ENCODE results near the gene BCL11A. TPM values are rescaled to one million over a fixed set of nuclear protein-coding genes. Genes with fewer than 3 reads are reported as not detected.

BCL11A gene
- total and polyA plus RNA-seq, 12 donors = 3.2 to 38.5 (median 22.7) TPM

DNA sequence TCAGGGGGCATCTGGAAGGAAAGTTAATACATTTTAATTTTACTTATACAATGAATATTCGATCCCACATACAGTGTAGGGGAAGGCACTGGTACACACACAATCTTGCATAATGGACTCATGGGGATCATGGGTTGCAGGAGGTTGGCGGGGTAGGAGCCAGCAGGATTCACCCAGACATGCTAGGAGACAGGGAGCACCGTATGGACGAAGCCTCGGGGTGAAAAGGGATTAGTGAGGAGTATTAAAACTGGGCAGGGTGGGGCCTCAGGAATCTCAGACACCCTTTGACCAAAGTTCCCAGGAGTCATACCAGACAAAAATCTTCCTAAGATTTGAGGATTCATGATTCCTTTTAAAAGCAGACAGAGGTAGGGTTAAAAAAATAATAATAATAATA is 140.8 kb downstream of the BCL11A start:
- TF ChIP-seq, protein P1, sequence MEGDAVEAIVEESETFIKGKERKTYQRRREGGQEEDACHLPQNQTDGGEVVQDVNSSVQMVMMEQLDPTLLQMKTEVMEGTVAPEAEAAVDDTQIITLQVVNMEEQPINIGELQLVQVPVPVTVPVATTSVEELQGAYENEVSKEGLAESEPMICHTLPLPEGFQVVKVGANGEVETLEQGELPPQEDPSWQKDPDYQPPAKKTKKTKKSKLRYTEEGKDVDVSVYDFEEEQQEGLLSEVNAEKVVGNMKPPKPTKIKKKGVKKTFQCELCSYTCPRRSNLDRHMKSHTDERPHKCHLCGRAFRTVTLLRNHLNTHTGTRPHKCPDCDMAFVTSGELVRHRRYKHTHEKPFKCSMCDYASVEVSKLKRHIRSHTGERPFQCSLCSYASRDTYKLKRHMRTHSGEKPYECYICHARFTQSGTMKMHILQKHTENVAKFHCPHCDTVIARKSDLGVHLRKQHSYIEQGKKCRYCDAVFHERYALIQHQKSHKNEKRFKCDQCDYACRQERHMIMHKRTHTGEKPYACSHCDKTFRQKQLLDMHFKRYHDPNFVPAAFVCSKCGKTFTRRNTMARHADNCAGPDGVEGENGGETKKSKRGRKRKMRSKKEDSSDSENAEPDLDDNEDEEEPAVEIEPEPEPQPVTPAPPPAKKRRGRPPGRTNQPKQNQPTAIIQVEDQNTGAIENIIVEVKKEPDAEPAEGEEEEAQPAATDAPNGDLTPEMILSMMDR (IDR thresholded peaks at IDR 0.05) = no peak
- ATAC-seq (no peak), DNase-seq (no peak)
- Histone ChIP-seq H3K9me3 (no peaks in the 10 kb centered on the region), H3K27ac (no peak overlapping the region), H3K4me1 (peaks cover 0 to 33% (median 3%) of the 10 kb centered on the region in 9 donors), H3K27me3 (peaks cover 0 to 13% (median 0%) of the 10 kb centered on the region in 7 donors), H3K36me3 (no peaks in the 10 kb centered on the region), H3K4me3 (no peak overlapping the region)
- 82 to 87% methylated on average over 5 of the region's 5 CpGs for WGBS, 2 donors
- intact Hi-C loops (cut with DNase I) = no loop called here

DNA sequence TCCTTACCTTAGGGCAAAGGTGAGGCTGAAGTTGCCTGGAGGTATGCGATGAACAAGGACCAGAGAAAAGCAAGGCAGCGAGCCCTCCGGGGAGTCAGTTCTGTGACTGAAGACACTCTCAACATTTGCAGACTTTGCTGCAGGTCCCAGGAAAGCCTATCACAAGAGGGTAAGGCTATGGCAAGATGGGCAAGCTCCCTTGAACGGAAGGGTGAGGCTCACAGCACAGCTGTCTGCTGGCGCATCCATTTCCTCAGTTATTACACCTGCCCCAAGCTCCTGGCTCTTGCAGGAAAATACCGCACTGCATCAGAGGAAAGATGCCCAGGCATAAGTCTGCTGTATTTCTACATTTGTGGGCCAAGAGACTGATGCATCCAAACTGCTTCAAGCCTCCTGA is 141.4 kb downstream of the BCL11A start:
- DNase-seq = no peak
- no peak overlapping the region for H3K4me3 ChIP-seq
- no peak overlapping the region for H3K27ac ChIP-seq
- no peak for ATAC-seq
- H3K4me1 ChIP-seq = peaks cover 0 to 36% (median 7%) of the 10 kb centered on the region in 9 donors
- 86 to 89% methylated on average over 6 of the region's 6 CpGs for WGBS, 2 donors
- intact Hi-C loops (cut with DNase I) = no loop called here
- TF ChIP-seq, protein P1 (IDR thresholded peaks at IDR 0.05) = no peak
- no peaks in the 10 kb centered on the region for H3K9me3 ChIP-seq
- H3K27me3 ChIP-seq = peaks cover 0 to 13% (median 0%) of the 10 kb centered on the region in 7 donors
- H3K36me3 ChIP-seq = no peaks in the 10 kb centered on the region

GRCh38 chr2:60411295-60411694 is 142.2 kb downstream of the BCL11A start:
- DNase-seq = no peak
- TF ChIP-seq, protein P1 (IDR thresholded peaks at IDR 0.05) = no peak
- peaks cover 0 to 34% (median 7%) of the 10 kb centered on the region in 9 donors for H3K4me1 ChIP-seq
- 53 to 55% methylated on average over 3 of the region's 3 CpGs for WGBS, 2 donors
- no peak overlapping the region for H3K27ac ChIP-seq
- no peaks in the 10 kb centered on the region for H3K36me3 ChIP-seq
- H3K9me3 ChIP-seq = no peaks in the 10 kb centered on the region
- H3K27me3 ChIP-seq = peaks cover 0 to 19% (median 0%) of the 10 kb centered on the region in 7 donors
- no peak overlapping the region for H3K4me3 ChIP-seq
- intact Hi-C loops (cut with DNase I) = no loop called here
- no peak for ATAC-seq

DNA sequence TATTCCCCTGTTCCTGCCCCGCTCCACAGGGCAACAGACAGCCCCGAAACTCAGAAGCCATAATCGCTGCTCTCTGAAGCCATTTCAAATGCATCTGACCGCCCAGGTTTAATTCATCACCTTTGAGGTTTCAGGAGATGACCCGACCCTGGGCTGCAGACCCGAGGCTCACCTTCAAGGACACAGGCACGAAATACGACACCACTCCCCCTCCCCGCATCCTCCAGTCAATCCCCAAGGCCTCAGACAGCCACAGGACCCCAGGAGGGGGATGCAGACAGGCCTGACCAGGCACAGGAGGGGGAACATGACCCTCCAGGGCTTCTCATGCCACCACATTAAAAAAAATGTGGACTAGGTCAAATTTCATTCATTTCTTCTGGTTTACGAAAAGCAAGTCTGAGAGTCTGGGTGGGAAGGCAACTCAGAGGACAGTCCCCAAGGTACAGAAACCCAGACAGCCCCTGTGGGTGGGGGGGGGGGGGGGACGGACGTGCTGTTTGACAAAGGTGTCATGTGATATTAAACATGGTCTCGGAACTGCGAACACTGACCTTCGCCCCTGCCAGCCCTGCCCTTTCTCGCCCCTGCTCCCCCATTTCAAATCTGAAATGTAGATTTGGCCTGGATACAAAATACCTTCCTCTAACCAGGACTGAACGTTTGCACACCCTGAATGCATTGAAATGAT is 142.9 kb downstream of the BCL11A start:
- Histone ChIP-seq H3K27me3 (peaks cover 0 to 20% (median 0%) of the 10 kb centered on the region in 7 donors), H3K9me3 (no peaks in the 10 kb centered on the region), H3K4me1 (peaks cover 0 to 28% (median 5%) of the 10 kb centered on the region in 9 donors), H3K36me3 (no peaks in the 10 kb centered on the region), H3K4me3 (no peak overlapping the region), H3K27ac (no peak overlapping the region)
- TF ChIP-seq, protein P1 (IDR thresholded peaks at IDR 0.05) = no peak
- intact Hi-C loops (cut with DNase I) = no loop called here
- DNase-seq = no peak
- ATAC-seq = peak in 3 of 8 donors; percentile 43 to 45 (median 45)
- WGBS, 2 donors = 46 to 52% methylated on average over 17 of the region's 17 CpGs

All from heart right ventricle (tissue), 16 donors.